Stomach smooth muscle (tissue), 2 donors: Measurements from ENCODE around the gene ABHD16B.

Experiments used
- H3K27ac ChIP-seq: one replicate; pipeline ENCODE4 v1.7.0; 2013; ENCODE audit warnings: mild to moderate bottlenecking, low read length, inconsistent platforms
- H3K27me3 ChIP-seq, 2 donors: one replicate each; pipeline ENCODE4 v1.7.0; 2013; ENCODE audit warnings: low read length in 2 of 2; ENCODE audit not compliant: insufficient read depth in 2 of 2, control insufficient read depth in 1 of 2
- H3K36me3 ChIP-seq, 2 donors: one replicate each; pipeline ENCODE4 v1.7.0; 2013; ENCODE audit warnings: low read length in 2 of 2; ENCODE audit not compliant: control insufficient read depth in 2 of 2, insufficient read depth in 2 of 2
- H3K4me1 ChIP-seq: one replicate; pipeline ENCODE4 v1.7.0; 2013; ENCODE audit warnings: low read length; ENCODE audit not compliant: control insufficient read depth, insufficient read depth
- H3K4me3 ChIP-seq, 2 donors: one replicate each; pipeline ENCODE4 v1.7.0; 2013; ENCODE audit warnings: low read length in 2 of 2
- H3K9ac ChIP-seq, 2 donors: one replicate each; pipeline ENCODE4 v1.7.0; 2013; ENCODE audit warnings: low read length in 2 of 2, mild to moderate bottlenecking in 1 of 2
- H3K9me3 ChIP-seq, 2 donors: one replicate each; pipeline ENCODE4 v1.7.0; 2013; ENCODE audit warnings: low read length in 2 of 2; ENCODE audit not compliant: control insufficient read depth in 2 of 2
- donor health status: healthy.
- donor health status: Pancreatic carcinoma.

The ABHD16B gene

GRCh38 chr20:63861365-63861934, at the start of gene ABHD16B:
TSS of gene ABHD16B (plus strand) at chr20:63861498. CDS start at chr20:63861541, 43 bp downstream.
- Histone ChIP-seq H3K4me1 (peaks cover 39% of the 10 kb centered on the region), H3K4me3 (no peak within 1 kb of the TSS), H3K27me3 (peaks cover 7 to 20% of the 10 kb centered on the region in 2 donors), H3K36me3 (peaks cover 0 to 3% of the 10 kb centered on the region in 2 donors), H3K27ac (no peak within 1 kb of the TSS), H3K9ac (no peak within 1 kb of the TSS), H3K9me3 (no peaks in the 10 kb centered on the region)

GRCh38 chr20:63814891-63815614, 46.2 kb upstream of the ABHD16B start:
- no peaks in the 10 kb centered on the region for H3K9me3 ChIP-seq
- H3K36me3 ChIP-seq: no peaks in the 10 kb centered on the region
- no peak overlapping the region for H3K4me3 ChIP-seq
- H3K27ac ChIP-seq: no peak overlapping the region
- peaks cover 4% of the 10 kb centered on the region for H3K4me1 ChIP-seq
- H3K9ac ChIP-seq: no peak overlapping the region
- H3K27me3 ChIP-seq: no peaks in the 10 kb centered on the region

DNA sequence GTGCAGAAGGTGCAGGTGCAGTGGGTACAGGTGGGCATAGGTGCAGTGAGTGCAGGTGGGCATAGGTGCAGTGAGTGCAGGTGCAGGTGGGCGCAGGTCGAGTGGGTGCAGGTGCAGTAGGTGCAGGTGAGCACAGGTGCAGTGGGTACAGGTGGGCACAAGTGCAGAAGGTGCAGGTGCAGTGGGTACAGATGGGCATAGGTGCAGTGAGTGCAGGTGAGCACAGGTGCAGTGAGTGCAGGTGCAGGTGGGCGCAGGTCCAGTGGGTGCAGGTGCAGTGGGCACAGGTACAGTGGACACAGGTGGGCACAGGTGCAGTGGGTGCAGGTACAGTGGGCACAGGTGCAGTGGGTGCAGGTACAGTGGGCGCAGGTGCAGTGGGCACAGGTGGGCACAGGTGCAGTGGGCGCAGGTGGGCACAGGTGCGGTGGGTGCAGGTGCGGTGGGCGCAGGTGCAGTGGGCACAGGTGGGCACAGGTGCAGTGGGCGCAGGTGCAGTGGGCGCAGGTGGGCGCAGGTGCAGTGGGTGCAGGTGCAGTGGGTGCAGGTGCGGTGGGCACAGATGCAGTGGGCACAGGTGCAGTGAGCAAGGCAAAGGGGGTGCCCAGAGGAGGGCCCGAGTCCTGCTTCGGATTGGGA, 45.6 kb upstream of the ABHD16B start:
- H3K9me3 ChIP-seq: no peaks in the 10 kb centered on the region
- H3K9ac ChIP-seq: no peak overlapping the region
- peaks cover 4% of the 10 kb centered on the region for H3K4me1 ChIP-seq
- H3K27ac ChIP-seq: no peak overlapping the region
- no peak overlapping the region for H3K4me3 ChIP-seq
- H3K36me3 ChIP-seq: no peaks in the 10 kb centered on the region
- no peaks in the 10 kb centered on the region for H3K27me3 ChIP-seq

- H3K9ac ChIP-seq: no peak overlapping the region
- no peak overlapping the region for H3K27ac ChIP-seq
- H3K36me3 ChIP-seq: no peaks in the 10 kb centered on the region
- no peak overlapping the region for H3K4me3 ChIP-seq
- no peaks in the 10 kb centered on the region for H3K27me3 ChIP-seq
- peaks cover 4% of the 10 kb centered on the region for H3K4me1 ChIP-seq
- H3K9me3 ChIP-seq: no peaks in the 10 kb centered on the region
Observed at GRCh38 chr20:63819224-63819921, 41.9 kb upstream of the ABHD16B start.

- no peaks in the 10 kb centered on the region for H3K4me1 ChIP-seq
Observed at GRCh38 chr20:63821811-63822210, 39.5 kb upstream of the ABHD16B start.

GRCh38 chr20:63822276-63822696, 39.0 kb upstream of the ABHD16B start:
- Histone ChIP-seq H3K27ac (no peak overlapping the region), H3K36me3 (no peaks in the 10 kb centered on the region), H3K4me3 (no peak overlapping the region), H3K27me3 (peaks cover 3 to 5% of the 10 kb centered on the region in 2 donors), H3K9me3 (no peaks in the 10 kb centered on the region), H3K4me1 (no peaks in the 10 kb centered on the region), H3K9ac (no peak overlapping the region)

More at GRCh38 chr20:63821811-63822210, 39.5 kb upstream of the ABHD16B start:
- H3K27me3 ChIP-seq: peaks cover 2 to 3% of the 10 kb centered on the region in 2 donors
- H3K27ac ChIP-seq: no peak overlapping the region
- no peaks in the 10 kb centered on the region for H3K9me3 ChIP-seq
- H3K4me3 ChIP-seq: no peak overlapping the region
- H3K9ac ChIP-seq: no peak overlapping the region
- no peaks in the 10 kb centered on the region for H3K36me3 ChIP-seq

DNA sequence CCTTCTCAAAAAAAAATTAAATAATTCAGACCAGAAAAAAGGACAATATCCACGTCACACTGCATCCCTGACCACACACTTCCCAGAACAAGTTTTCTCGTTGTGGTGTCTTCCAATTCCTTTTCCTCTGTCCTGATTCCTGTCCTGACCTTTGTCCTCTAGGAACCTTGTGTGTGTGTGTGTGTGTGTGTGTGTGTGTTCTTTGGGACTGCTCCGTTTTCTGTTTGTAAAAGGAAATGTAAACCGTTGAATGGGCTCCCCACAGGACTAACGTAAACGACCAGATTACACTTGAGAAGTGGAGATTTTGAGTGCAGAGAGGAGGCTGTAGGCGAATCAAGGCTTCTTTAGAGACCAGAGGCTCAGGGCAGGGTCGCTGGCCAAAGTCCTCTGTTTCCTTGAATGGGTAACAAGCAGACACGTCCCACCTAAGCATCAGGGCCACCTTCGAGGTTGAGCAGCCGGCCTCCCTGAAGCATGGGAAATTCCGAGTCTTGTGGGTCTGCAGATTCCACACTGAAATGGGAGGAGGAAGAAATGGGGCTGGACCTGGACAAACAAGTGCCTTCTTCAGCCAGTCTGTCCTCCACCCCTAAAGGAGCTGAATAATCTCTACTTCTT, 37.5 kb upstream of the ABHD16B start:
- H3K27ac ChIP-seq: no peak overlapping the region

GRCh38 chr20:63825331-63826118, 35.8 kb upstream of the ABHD16B start:
- peaks cover 18 to 20% of the 10 kb centered on the region in 2 donors for H3K27me3 ChIP-seq
- H3K9ac ChIP-seq: no peak overlapping the region
- no peaks in the 10 kb centered on the region for H3K9me3 ChIP-seq
- H3K4me3 ChIP-seq: no peak overlapping the region
- H3K36me3 ChIP-seq: no peaks in the 10 kb centered on the region
- no peak overlapping the region for H3K27ac ChIP-seq
- peaks cover 13% of the 10 kb centered on the region for H3K4me1 ChIP-seq

More for the DNA sequence above, 37.5 kb upstream of the ABHD16B start:
- H3K4me3 ChIP-seq: no peak overlapping the region
- H3K27me3 ChIP-seq: peaks cover 7 to 8% of the 10 kb centered on the region in 2 donors
- H3K9ac ChIP-seq: no peak overlapping the region
- H3K36me3 ChIP-seq: no peaks in the 10 kb centered on the region
- H3K4me1 ChIP-seq: peaks cover 3% of the 10 kb centered on the region
- no peaks in the 10 kb centered on the region for H3K9me3 ChIP-seq

- Histone ChIP-seq H3K4me1 (peaks cover 17% of the 10 kb centered on the region), H3K9me3 (no peaks in the 10 kb centered on the region), H3K9ac (no peak overlapping the region), H3K4me3 (no peak overlapping the region), H3K36me3 (no peaks in the 10 kb centered on the region), H3K27me3 (peaks cover 18 to 20% of the 10 kb centered on the region in 2 donors), H3K27ac (no peak overlapping the region)
Observed at GRCh38 chr20:63826753-63827152, 34.5 kb upstream of the ABHD16B start.

GRCh38 chr20:63828124-63828523, 33.2 kb upstream of the ABHD16B start:
- no peak overlapping the region for H3K4me3 ChIP-seq
- H3K9ac ChIP-seq: no peak overlapping the region
- H3K4me1 ChIP-seq: peaks cover 20% of the 10 kb centered on the region
- H3K36me3 ChIP-seq: no peaks in the 10 kb centered on the region
- peaks cover 18 to 20% of the 10 kb centered on the region in 2 donors for H3K27me3 ChIP-seq
- H3K9me3 ChIP-seq: no peaks in the 10 kb centered on the region
- no peak overlapping the region for H3K27ac ChIP-seq
